Right ventricle myocardium superior (tissue), 1 donor: ENCODE measurements around the gene CD99L2. TPM values are rescaled to one million over a fixed set of nuclear protein-coding genes. Genes with fewer than 3 reads are reported as not detected.
"Not testable (repeated sequence)": the region's sequence is repeated elsewhere in the genome, so short reads cannot be mapped to it uniquely, and the experiment has no call there.

Experiments
- ATAC-seq: fragments of 200-7000 bp; cut with Tn5 transposase; one replicate; pipeline ENCODE4 v1.9.1; 2020; ENCODE audit warnings: mild to moderate bottlenecking; ENCODE audit not compliant: poor library complexity
- DNase-seq: peaks from one replicate; pipeline ENCODE4 v3.0.0-alpha.2; 2020
- intact Hi-C: fragments of 100-400 bp; cut with DNase I; formaldehyde crosslinking; loops from one replicate; pipeline ENCODE4 v1.11.2; 2022
- total RNA-seq: library from RNA; stranded (reverse); fragmentation: NEBNext Ultra II Directional; extraction: Animal tissue kit (Norgen Biotek cat#: 25700); gene quantifications from one replicate; pipeline ENCODE4 v1.2.1, GENCODE V29; 2021
- donor health status: DM: no; HTN: yes; CAD: no; lungs with severe emphysema.

CD99L2 gene
- total RNA-seq, 1 donor from 2014 or later, result 71.5 TPM

- no peak for DNase-seq
- intact Hi-C loops, result no loop called here
- ATAC-seq, result no peak
These were observed 64.9 kb downstream of the CD99L2 start for GRCh38 chrX:150833454-150834056.

DNA sequence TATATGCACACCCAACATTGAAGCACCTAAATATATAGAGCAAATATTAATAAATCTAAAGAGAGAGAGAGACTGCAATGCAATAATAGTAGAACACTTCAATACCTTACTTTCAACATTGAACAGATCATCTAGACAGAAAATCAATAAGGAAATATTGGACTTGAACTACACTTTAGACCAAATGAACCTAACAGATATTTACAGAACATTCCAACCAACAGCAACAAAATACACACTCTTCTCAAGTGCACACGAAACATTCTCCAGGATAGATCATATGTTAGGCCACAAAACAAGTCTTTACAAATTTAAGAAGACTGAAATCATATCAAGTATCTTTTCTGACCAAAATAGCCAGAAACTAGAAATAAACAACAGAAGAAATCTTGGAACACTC is 66.6 kb downstream of the CD99L2 start:
- intact Hi-C loops, result no loop called here
- DNase-seq (no peak), ATAC-seq (no peak)

DNA sequence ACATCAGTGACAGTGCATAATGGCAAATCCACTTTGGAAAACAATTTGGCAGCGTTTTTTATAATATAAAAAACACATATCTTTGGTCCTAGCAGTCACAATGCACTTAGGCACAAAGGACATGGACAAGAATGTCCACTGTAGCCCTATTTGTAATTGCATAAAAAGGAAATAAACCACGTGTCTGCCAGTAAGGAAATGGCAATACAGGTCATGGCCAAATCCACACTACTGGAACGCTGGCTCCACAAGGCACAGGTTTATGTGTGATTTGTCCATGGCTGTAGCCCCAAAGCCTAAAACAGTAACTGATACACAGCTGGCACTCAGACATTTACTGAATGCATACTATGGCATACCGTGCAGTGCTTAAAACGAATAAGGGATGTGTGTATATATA is 69.7 kb downstream of the CD99L2 start:
- intact Hi-C loops, result no loop called here
- ATAC-seq (no peak), DNase-seq (no peak)

GRCh38 chrX:150824352-150824751 is 74.1 kb downstream of the CD99L2 start:
- ATAC-seq, DNase-seq, intact Hi-C loops: not testable (repeated sequence)

- intact Hi-C loops, ATAC-seq, DNase-seq: not testable (repeated sequence)
These were observed 74.6 kb downstream of the CD99L2 start for GRCh38 chrX:150823826-150824225.

- DNase-seq (no peak), ATAC-seq (no peak)
- intact Hi-C loops, result no loop called here
These were observed 76.5 kb downstream of the CD99L2 start for GRCh38 chrX:150821971-150822370.

GRCh38 chrX:150813922-150814321 is 84.5 kb downstream of the CD99L2 start:
- ATAC-seq, result no peak
- intact Hi-C loops, result no loop called here
- DNase-seq, result no peak

DNA sequence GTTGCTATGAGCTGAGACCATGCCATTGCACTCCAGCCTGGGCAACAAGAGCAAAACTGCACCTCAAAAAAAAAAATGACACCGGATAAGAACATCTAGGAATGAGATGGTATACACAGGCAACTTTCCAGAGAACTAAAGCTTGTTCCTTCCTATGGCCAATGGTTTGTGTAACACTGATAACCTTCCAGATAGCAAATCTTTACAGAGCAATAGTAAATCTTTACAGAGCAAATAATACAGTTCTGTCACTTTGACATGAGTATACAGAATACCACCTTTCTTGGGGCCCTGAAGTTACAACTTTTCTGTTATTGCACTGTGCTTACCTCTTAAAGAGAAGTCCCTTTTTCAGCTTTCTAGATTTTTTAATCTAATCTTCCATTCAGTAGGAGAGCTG is 91.6 kb downstream of the CD99L2 start:
- DNase-seq (no peak), ATAC-seq (no peak)
- intact Hi-C loops, result no loop called here

DNA sequence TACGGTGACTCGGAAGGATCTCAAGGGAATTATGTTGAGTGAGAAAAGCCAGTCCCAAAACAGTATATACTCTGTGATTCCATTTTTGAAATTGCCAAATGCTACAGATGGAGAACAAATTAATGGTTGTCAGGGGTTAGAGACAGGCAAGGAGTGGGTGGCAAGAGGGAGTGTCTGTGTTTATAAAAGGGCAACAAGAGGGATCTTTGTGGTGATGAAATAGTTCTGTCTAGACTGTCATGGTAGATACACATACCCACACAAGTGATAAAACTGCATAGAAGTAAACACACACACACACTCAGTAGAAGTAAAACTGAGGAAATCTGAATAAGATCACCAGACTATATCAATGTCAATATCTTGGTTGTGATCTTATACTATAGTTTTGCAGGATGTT is 92.7 kb downstream of the CD99L2 start:
- intact Hi-C loops, result no loop called here
- no peak for DNase-seq
- ATAC-seq, result no peak

- intact Hi-C loops, result no loop called here
- DNase-seq (no peak), ATAC-seq (no peak)
These were observed 105.4 kb downstream of the CD99L2 start for GRCh38 chrX:150792949-150793527.

GRCh38 chrX:150790021-150790420 is 108.4 kb downstream of the CD99L2 start:
- intact Hi-C loops, result no loop called here
- DNase-seq, result no peak
- no peak for ATAC-seq

GRCh38 chrX:150781677-150782076 is 116.8 kb downstream of the CD99L2 start:
- intact Hi-C loops, result no loop called here
- no peak for DNase-seq
- no peak for ATAC-seq

DNA sequence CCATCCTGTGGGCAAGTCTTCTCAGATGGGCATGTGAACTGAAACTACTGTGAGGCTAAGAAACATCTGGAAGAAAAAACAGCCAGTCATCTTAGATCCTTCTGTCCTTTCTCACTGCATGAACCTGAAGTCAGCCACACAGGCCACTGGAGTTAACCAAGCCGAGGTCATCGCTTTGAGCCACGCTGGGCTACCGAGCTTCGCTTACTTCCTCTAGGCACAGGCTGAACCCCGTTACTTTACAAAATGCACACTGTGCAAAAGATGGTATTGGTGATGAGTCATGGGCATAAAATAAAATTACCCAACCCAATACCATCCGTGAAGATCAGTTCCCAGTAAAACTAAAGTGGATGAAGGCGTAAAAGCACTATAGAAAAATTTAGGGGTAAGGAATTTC is 119.1 kb downstream of the CD99L2 start:
- intact Hi-C loops, result loop anchor here (10.0 kb wide), 2 partner anchors 125 to 225 kb away; no protein-coding TSS in a partner anchor
- DNase-seq, result no peak
- no peak for ATAC-seq

DNA sequence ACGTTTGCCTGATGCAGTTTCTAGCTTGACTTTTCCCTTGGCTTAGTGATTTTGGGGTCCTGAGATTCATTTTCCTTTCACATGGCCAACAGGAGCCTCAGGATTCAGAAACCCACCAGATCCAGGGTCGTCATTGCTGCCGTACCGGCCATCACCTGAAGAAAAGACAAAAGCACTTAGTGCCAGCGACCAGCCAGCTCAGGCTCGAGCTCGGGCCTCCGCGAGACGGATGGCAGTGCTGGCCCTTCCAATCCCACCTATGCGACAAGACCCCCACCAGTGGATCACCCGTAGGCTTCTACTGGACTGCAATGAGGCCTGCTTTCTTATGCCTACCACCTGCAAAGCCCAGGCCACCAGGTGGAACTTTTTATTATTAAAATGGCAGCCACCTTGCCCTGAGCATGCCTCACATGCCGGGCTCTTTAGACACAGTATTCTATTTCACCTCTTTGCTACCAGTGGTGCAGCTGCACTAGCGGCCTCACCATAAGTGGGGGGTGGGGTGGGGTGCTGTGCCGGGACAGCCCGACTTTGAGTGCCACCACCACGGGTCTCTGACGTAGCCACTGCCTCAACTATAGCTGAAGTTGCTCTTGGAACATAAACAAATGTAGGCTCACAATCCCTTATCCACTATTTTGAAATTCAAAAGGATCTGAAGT is 121.0 kb downstream of the CD99L2 start:
- DNase-seq (no peak), ATAC-seq (no peak)
- intact Hi-C loops, result loop anchor here (10.0 kb wide), 2 partner anchors 127 to 227 kb away; no protein-coding TSS in a partner anchor

DNA sequence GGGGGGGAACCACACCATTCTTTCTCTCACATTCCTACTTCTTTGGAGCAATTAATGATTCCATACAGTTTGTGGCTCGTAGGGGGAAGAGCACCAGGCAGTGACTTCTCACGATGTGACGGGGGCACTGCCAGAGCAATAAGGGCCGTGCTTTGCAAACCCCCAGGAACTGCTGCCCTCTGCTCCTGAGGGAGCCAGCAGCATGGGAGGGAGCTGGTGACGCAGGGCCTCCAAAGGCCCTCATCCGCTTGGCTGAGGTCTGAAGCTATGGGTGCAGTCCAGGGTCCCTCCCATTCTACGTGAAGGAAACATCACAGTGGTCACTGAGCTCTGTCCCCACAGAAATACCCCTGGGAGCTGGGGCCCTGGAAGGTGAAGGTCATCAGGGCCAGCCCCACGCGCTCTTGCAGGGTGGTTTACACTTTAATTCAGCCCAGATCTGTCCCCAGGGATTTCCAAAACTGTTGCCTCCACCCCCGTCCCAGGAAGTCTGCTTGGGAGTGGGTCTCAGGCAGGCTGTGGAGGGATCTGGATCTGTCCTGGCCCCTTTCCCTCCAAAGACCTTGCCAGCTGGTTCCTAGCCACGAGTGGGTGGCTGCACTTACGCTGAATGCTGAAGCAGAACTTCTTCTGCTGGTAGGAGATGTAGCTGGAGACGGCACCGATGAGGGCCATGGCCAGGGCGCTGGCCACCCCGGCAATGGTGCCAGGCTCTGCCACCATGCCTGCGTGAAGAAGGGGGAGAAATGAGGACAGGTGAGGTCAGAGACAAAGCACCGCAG is 122.7 kb downstream of the CD99L2 start:
- DNase-seq, result no peak
- intact Hi-C loops, result loop anchor here (10.0 kb wide), 2 partner anchors 129 to 229 kb away; no protein-coding TSS in a partner anchor
- no peak for ATAC-seq

GRCh38 chrX:150774798-150775568 is 123.5 kb downstream of the CD99L2 start:
- intact Hi-C loops, result loop anchor here (10.0 kb wide), 2 partner anchors 130 to 230 kb away; no protein-coding TSS in a partner anchor
- ATAC-seq, result no peak
- DNase-seq, result no peak

DNA sequence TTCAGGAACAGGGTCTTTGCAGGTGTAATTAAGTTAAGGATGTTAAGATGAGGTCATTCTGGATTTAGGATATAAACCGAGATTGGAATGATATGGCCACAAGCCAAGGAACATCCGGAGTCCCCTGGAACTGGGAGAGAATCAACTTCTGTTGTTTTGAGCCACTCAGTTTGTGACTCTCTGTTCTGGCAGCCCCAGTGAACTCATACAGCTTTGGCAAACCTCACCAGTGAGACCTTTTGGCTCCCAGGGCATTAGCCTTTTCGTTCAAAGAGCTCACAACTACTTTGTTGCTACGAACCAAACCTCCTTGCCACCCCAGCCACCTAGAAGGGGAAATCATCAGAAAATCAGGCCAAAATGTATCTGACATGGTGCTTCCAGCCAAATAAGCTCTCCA is 124.8 kb downstream of the CD99L2 start:
- no peak for ATAC-seq
- no peak for DNase-seq
- intact Hi-C loops, result loop anchor here (10.0 kb wide), 2 partner anchors 131 to 231 kb away; no protein-coding TSS in a partner anchor

GRCh38 chrX:150773117-150773516 is 125.4 kb downstream of the CD99L2 start:
- DNase-seq, result no peak
- ATAC-seq, result no peak
- intact Hi-C loops, result loop anchor here (10.0 kb wide), 2 partner anchors 132 to 232 kb away; no protein-coding TSS in a partner anchor
